ENCODE results near the gene NBPF1. TPM values are rescaled to one million over a fixed set of nuclear protein-coding genes. Genes with fewer than 3 reads are reported as not detected.
A peak's percentile ranks its signal among the peaks of the same experiment; 100 is the strongest.

The NBPF1 gene
- total and polyA plus RNA-seq, 9 of the 15 experiments (the other 6 are each of a cell fraction or from before 2014, with no cell fraction given): 5.2 to 42.6 (median 24.1) TPM

GRCh38 chr1:16613185-16614147 is at the start of gene NBPF1 (continued):
- no peak for TF ChIP-seq ZNF318 (IDR thresholded peaks at IDR 0.05; ENCODE audit: borderline replicate concordance in 1 of 2, low read depth in 1 of 2)
- no peak for TF ChIP-seq ZNF431 (CRISPR knock-in tag; IDR thresholded peaks at IDR 0.05)
- no peak; the same call in 1 of the 2 replicates for TF ChIP-seq JUN (IDR thresholded peaks at IDR 0.05; ENCODE audit: borderline replicate concordance, low read depth, low read length)
- TF ChIP-seq JUN (CRISPR knock-in tag; IDR thresholded peaks at IDR 0.05; ENCODE audit: borderline replicate concordance): peak; percentile 78; the same call in 1 of the 2 replicates
- TF ChIP-seq CHD4 (IDR thresholded peaks at IDR 0.05; ENCODE audit: insufficient read depth, insufficient replicate concordance, low read depth, low read length, poor library complexity, severe bottlenecking): peak; percentile 95
- no peak for TF ChIP-seq ZNF639 (CRISPR knock-in tag; conservative IDR thresholded peaks at IDR 0.05 in 1 of 2, IDR thresholded peaks at IDR 0.05 in 1 of 2)
- TF ChIP-seq THAP7 (CRISPR knock-in tag; IDR thresholded peaks at IDR 0.05): no peak
- TF ChIP-seq CLOCK (CRISPR knock-in tag; IDR thresholded peaks at IDR 0.05; ENCODE audit: borderline replicate concordance): no peak; the same call in 1 of the 2 replicates
- TF ChIP-seq CAMTA2 (CRISPR knock-in tag; conservative IDR thresholded peaks at IDR 0.05): peak; percentile 79; the same call in 1 of the 2 replicates
- no peak for TF ChIP-seq ZNF717 (CRISPR knock-in tag; IDR thresholded peaks at IDR 0.05)
- peak; percentile 52; the same call in 1 of the 2 replicates for TF ChIP-seq HMG20A (CRISPR knock-in tag; conservative IDR thresholded peaks at IDR 0.05)
- no peak for TF ChIP-seq TARDBP (IDR thresholded peaks at IDR 0.05)
